ENCODE results near the gene SPOCD1.

GRCh38 chr1:31769720-31770390 lies 46.0 kb downstream of the SPOCD1 start:
- TF ChIP-seq CTCF (IDR thresholded peaks at IDR 0.05 in 8 of 11, conservative IDR thresholded peaks at IDR 0.05 in 3 of 11) (no peak), POLR2A (IDR thresholded peaks at IDR 0.05) (no peak)

All from spleen (tissue), 7 donors.